Embryonic facial prominence (tissue), 1 donor: ENCODE results near the gene ACYP2.
"Not testable (repeated sequence)": the region's sequence is repeated elsewhere in the genome, so short reads cannot be mapped to it uniquely, and the experiment has no call there.

Experiments
- DNase-seq: peaks from one replicate; pipeline ENCODE4 v3.0.0-alpha.2; 2016; ENCODE audit errors: extremely low spot score

Gene ACYP2

GRCh38 chr2:54271189-54271588 lies 155.8 kb downstream of the ACYP2 start:
- DNase-seq, result no peak

GRCh38 chr2:54271843-54272627 lies 156.6 kb downstream of the ACYP2 start:
- DNase-seq, result no peak

- no peak for DNase-seq
Measured at GRCh38 chr2:54274781-54275242, 159.4 kb downstream of the ACYP2 start.

- no peak for DNase-seq
Measured at GRCh38 chr2:54275541-54275940, 160.1 kb downstream of the ACYP2 start.

GRCh38 chr2:54279385-54279784 lies 164.0 kb downstream of the ACYP2 start:
- no peak for DNase-seq

- DNase-seq, result no peak
Measured at GRCh38 chr2:54284826-54285225, 169.4 kb downstream of the ACYP2 start.

GRCh38 chr2:54285451-54285850 lies 170.0 kb downstream of the ACYP2 start:
- no peak for DNase-seq

- DNase-seq, result no peak
Measured at GRCh38 chr2:54287532-54287931, 172.1 kb downstream of the ACYP2 start.

GRCh38 chr2:54289917-54290316 lies 174.5 kb downstream of the ACYP2 start:
- DNase-seq, result no peak

- DNase-seq, result no peak
Measured at GRCh38 chr2:54290356-54291025, 175.1 kb downstream of the ACYP2 start.

GRCh38 chr2:54294665-54295064 lies 179.2 kb downstream of the ACYP2 start:
- DNase-seq, result not testable (repeated sequence)

GRCh38 chr2:54295911-54296310 lies 180.5 kb downstream of the ACYP2 start:
- no peak for DNase-seq

- no peak for DNase-seq
Measured at GRCh38 chr2:54298514-54298913, 183.1 kb downstream of the ACYP2 start.

GRCh38 chr2:54303631-54304030 lies 188.2 kb downstream of the ACYP2 start:
- no peak for DNase-seq

- no peak for DNase-seq
Measured at GRCh38 chr2:54306556-54306955, 191.1 kb downstream of the ACYP2 start.

GRCh38 chr2:54308186-54308585 lies 192.8 kb downstream of the ACYP2 start:
- no peak for DNase-seq

GRCh38 chr2:54308782-54309181 lies 193.4 kb downstream of the ACYP2 start:
- no peak for DNase-seq

GRCh38 chr2:54310311-54310710 lies 194.9 kb downstream of the ACYP2 start:
- DNase-seq, result no peak

GRCh38 chr2:54310961-54311360 lies 195.5 kb downstream of the ACYP2 start:
- DNase-seq, result no peak

GRCh38 chr2:54313147-54313546 lies 197.7 kb downstream of the ACYP2 start:
- DNase-seq, result no peak

- no peak for DNase-seq
Measured at GRCh38 chr2:54317973-54318372, 202.6 kb downstream of the ACYP2 start.

- no peak for DNase-seq
Measured at GRCh38 chr2:54318821-54319220, 203.4 kb downstream of the ACYP2 start.

GRCh38 chr2:54321047-54321446 lies 205.6 kb downstream of the ACYP2 start:
- no peak for DNase-seq
